Heart left ventricle (tissue), 13 donors: Measurements from ENCODE around the gene SLC38A10.

Experiments used
- POLR2A ChIP-seq, 2 donors: fragments of 450-650 bp; IDR thresholded peaks; one replicate each; pipeline ENCODE4 v1.6.1; 2017; ENCODE audit warnings: antibody characterized with exemption in 2 of 2, mild to moderate bottlenecking in 2 of 2, moderate library complexity in 2 of 2
- TF ChIP-seq, protein P1 (sequence below), 12 donors: fragments of 200-600 bp; sonication (generic) in 4 of 12; IDR thresholded peaks; one replicate each; pipeline versions ENCODE4 v1.5.0 to v1.8.0; 2018 to 2022; ENCODE audit warnings: antibody characterized with exemption in 12 of 12, mild to moderate bottlenecking in 5 of 12
- donor health status: ischemic (EF 13 %, LVEDD 7.1; RV severe dilation, severe dysfunction).
- donor health status: DM: no; HTN: yes; CAD: no.
- donor health status: DM: no; HTN: no; CAD: no.
- donor health status: ischemic (EF 25% LVEDD 6.9; RV normal size, moderate dysfunction).
- donor health status: ischemic (EF 25% LVEDD 5.7; RV mildly dilated, moderate dysfunction).
- donor health status: ischemic (EF 35%, LVEDD 5.7; RV mildly dilated, moderate dysfunction).
- donor health status: nonischemic (EF 11% LVEDD 7.7; RV severe dilation, severe dysfunction).
- donor health status: DM: yes; HTN: yes; CAD: no.
- donor health status: PGD.
- donor health status: ischemic (EF 29% LVEDD 5.4; RV normal size, mild dysfunction).
- donor health status: nonischemic (EF 23%, LVEDD 6.1; RV moderate dilation, normal function).

DNA sequence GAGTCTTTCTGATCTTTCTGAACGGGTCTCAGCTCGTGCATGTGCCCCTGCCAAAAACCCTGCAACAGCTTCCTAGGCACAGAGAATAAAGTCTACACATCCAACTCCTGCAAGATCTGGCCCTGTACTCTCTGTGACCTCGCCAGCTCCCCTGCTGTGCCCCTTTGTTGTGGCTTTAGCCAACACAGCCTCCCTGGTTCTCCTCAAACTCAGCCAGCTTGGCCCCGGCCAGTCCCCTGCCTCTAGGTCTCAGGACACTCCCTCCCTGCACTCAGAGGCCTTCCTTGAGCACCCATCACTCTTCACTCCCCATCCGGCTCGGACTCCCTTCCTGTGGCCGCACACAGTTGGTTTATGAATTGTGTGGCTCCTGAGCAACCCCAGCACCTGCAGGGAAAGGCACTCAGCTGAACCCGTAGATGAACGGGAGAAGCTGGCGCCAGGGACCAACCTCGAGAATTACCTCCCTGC lies 73.7 kb downstream of the SLC38A10 start:
- TF ChIP-seq POLR2A (IDR thresholded peaks at IDR 0.05), result no peak
- TF ChIP-seq, protein P1, sequence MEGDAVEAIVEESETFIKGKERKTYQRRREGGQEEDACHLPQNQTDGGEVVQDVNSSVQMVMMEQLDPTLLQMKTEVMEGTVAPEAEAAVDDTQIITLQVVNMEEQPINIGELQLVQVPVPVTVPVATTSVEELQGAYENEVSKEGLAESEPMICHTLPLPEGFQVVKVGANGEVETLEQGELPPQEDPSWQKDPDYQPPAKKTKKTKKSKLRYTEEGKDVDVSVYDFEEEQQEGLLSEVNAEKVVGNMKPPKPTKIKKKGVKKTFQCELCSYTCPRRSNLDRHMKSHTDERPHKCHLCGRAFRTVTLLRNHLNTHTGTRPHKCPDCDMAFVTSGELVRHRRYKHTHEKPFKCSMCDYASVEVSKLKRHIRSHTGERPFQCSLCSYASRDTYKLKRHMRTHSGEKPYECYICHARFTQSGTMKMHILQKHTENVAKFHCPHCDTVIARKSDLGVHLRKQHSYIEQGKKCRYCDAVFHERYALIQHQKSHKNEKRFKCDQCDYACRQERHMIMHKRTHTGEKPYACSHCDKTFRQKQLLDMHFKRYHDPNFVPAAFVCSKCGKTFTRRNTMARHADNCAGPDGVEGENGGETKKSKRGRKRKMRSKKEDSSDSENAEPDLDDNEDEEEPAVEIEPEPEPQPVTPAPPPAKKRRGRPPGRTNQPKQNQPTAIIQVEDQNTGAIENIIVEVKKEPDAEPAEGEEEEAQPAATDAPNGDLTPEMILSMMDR (IDR thresholded peaks at IDR 0.05), result no peak
